ENCODE measurements around the gene SP8. TPM values are rescaled to one million over a fixed set of nuclear protein-coding genes. Genes with fewer than 3 reads are reported as not detected.

Gene SP8
- total RNA-seq, 8 experiments from 2014 or later = 0.10 to 16.8 (median 4.2) TPM

DNA sequence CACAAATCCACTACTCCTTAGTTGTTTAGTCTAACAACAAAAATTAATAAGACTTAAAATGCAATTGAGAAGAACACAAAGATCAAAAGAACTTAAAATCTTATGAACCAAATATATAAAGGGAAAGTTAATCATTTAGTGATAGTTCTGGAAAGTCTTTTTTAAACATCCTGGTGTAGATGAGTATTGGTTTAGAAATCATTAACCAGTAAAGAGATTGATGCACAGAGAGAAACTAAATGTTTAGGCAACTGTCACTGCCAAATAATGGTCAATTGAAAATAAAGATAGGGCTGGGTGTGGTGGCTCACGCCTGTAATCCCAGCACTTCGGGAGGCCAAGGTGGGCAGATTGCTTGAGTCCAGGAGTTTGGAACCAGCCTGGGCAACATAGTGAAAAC is 44.9 kb downstream of the SP8 start:
- 0 to 100% (median 96%) methylated on average over 1 to 2 of the region's 2 CpGs; no CpG with 5 or more reads in 6 of the 10 experiments for WGBS, 10 experiments
- in situ Hi-C loops (cut with MboI; ENCODE audit: low pct_unique_long_range_greater_than_20kb in 2 of 9, low sequenced_read_pairs in 9 of 9, unreplicated experiment in 9 of 9) = no loop called here
- Histone ChIP-seq H3K4me1 (replicated peaks in 1 of 2) (peaks cover 0 to 23% of the 10 kb centered on the region in 2 donors), H3K4me3 (no peak overlapping the region), H3K27ac (no peak overlapping the region)
- no peak for ATAC-seq (replicated peaks in 6 of 8)

DNA sequence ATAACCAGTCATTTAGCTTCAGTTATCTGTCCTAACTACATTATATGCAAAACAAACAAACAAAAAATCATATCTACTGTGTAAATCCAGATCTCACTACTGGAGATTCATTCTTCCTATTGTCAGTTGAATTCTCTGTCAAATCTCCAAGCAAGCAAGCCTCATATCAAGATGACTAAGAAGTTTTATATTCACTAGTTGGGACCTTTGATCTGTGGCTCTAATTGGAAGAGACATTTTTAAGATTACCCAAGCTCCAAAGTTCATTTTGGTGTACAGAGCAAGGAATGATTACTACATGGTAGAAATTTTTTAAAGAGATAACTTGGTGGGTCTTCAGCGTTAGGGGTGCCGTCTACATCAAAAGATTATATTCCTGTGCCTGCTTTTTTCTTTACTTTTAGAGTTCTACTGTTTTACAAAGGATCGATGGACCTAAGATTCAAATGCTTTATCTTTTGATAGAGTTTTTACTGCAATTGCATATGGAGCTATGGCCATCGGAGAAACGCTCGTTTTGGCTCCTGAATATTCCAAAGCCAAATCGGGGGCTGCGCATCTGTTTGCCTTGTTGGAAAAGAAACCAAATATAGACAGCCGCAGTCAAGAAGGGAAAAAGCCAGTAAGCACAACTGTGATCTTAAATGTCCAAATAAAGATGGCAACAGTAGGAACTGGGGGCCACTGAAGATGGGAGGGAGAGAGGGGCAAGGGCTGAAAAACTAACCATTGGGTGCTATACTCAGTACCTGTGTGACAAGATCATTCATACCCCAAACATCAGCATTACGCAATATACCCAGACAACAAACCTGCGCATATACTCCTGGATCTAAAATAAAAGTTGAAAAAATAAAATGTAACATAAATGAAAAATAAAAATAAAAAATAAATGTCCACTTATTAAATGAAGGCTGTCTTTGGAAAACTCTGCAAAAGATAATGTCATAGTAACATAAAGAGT is 47.9 kb downstream of the SP8 start:
- ATAC-seq (replicated peaks in 6 of 8) = no peak

DNA sequence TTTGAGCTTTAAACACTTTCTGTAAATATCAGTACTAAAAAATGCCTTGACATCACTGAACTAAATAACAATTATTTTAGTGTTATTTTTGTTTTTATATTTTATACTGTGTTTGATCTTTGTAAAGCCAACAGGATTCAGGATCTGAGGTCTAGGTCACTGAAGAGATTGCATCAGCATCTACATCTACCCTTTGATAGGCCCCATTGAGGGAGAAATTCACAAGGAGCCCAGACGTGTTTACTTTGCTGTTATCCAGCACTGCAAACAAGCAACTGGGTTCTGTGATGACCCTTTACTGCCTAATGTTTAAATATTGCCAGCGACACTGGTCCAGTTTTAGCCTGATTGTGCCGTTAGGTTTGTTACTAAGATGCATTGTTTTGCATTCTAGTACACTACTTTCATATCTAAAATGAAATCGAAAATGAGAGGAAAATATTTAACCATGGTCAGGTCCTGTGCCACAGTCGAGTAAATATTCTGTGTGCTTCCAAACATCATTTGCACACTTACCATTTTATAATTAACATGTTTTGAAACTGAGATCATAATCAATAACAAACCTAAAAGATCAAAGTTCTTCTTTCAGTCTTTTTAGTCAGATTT is 48.7 kb downstream of the SP8 start:
- no peak overlapping the region for H3K4me3 ChIP-seq
- in situ Hi-C loops (cut with MboI; ENCODE audit: low pct_unique_long_range_greater_than_20kb in 2 of 9, low sequenced_read_pairs in 9 of 9, unreplicated experiment in 9 of 9) = no loop called here
- ATAC-seq (replicated peaks in 6 of 8) = peak in 2 of 8 experiments; percentile 55 to 74
- H3K27ac ChIP-seq = no peak overlapping the region
- H3K4me1 ChIP-seq (replicated peaks in 1 of 2) = peaks cover 0 to 10% of the 10 kb centered on the region in 2 donors
- 0 to 86% (median 56%) methylated on average over 1 to 5 of the region's 5 CpGs; no CpG with 5 or more reads in 1 of the 10 experiments for WGBS, 10 experiments

More for the DNA sequence above, 47.9 kb downstream of the SP8 start:
- 30 to 98% (median 94%) methylated on average over 2 to 11 of the region's 11 CpGs for WGBS, 10 experiments
- in situ Hi-C loops (cut with MboI; ENCODE audit: low pct_unique_long_range_greater_than_20kb in 2 of 9, low sequenced_read_pairs in 9 of 9, unreplicated experiment in 9 of 9) = no loop called here
- Histone ChIP-seq H3K4me1 (replicated peaks in 1 of 2) (peaks cover 0 to 10% of the 10 kb centered on the region in 2 donors), H3K4me3 (no peak overlapping the region), H3K27ac (no peak overlapping the region)

DNA sequence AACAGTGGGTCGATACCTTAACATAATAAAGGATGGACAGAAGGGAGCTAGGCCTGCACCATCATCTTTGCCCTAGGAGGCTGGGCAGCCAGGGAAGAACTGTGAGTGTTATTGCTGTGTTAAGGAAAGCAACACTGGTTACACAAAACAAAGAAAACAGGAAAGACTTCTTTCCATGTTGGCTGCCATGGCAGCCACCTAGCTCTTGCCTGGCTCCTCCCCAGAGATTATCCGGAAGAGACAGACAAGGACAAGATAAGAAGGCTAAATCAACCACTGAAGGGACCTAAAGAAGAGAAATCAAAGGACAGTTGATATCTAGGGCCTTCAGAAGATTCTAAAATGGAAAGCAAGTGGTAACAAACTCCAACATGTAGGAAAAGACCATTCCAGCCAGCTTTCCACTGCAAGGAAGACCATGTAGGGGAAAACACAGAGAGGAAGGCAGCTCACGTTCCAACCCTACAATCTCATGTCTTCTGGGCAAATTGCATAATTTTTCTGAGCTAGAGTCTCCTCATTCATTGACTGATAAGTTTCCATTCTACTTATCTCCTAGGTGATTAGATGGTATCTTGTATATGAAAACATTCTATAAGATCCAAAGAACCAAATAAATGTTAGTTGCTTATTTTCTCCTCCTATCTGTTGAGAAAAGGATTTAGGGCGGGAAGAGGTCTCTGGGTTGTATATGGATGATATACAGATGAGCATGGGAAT is 51.2 kb downstream of the SP8 start:
- ATAC-seq (replicated peaks in 6 of 8) = no peak
- Histone ChIP-seq H3K4me3 (no peak overlapping the region), H3K27ac (no peak overlapping the region), H3K4me1 (replicated peaks in 1 of 2) (peaks cover 0 to 10% of the 10 kb centered on the region in 2 donors)
- in situ Hi-C loops (cut with MboI; ENCODE audit: low pct_unique_long_range_greater_than_20kb in 2 of 9, low sequenced_read_pairs in 9 of 9, unreplicated experiment in 9 of 9) = no loop called here
- 0 to 100% (median 73%) methylated on average over 1 to 4 of the region's 4 CpGs for WGBS, 10 experiments

Other genes starting within 250 kb of the SP8 start
- under 1 TPM in 5 of 8 experiments, not detected in 3; 0.16 to 0.57 (median 0.28) TPM for gene ABCB5, start 171.2 kb downstream of the SP8 start, total RNA-seq